GM23248 (cell line): ENCODE data around the gene DCUN1D3.

Source experiments
- EZH2 ChIP-seq: fragments of 200-600 bp; sonication (generic); IDR thresholded peaks from 2 replicates; pipeline ENCODE4 v1.6.1; 2018; ENCODE audit warnings: antibody characterized with exemption, mild to moderate bottlenecking; ENCODE audit not compliant: insufficient read depth, poor library complexity, severe bottlenecking
- EZH2phosphoT487 ChIP-seq: fragments of 200-600 bp; sonication (generic); IDR thresholded peaks from 2 replicates; pipeline ENCODE4 v1.6.1; 2018; ENCODE audit warnings: antibody characterized with exemption, moderate library complexity, mild to moderate bottlenecking, low read depth; ENCODE audit not compliant: insufficient read depth

DNA sequence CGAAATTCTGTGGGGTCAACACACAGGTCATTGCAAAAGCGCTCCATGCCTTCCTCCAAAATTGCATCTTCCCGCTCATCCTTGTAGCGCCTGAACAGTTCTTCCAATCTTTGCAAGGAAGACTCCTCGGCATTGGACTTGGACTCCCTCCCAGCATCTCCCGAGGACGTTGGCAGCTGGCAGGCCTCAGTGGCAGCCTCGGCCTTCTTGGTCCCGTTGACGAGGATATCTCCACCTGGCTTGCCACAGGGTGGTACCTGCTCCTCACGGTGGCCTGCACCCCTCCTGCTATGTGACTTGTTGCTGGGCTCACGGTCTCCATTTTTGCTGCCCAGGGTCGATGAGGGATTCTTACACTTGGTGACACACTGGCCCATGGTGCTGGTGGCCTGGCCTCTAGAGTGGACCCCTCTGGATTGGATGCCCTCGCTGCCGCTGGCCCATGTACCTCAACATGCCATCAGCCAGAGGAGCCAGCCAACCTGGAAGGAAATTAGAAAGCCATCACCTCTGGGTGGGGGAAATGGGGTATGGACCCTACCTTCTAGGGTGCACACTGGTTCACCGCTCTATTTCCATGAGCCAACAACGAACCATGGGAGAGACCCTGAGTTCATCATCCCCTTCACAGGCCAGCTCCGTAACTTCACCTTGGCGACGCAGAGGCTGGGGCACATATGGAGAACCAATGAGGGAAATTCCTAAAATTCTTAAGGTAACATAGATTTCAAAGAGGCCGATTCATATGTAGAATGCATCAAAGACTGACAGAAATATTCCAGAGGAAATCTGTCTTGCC is 37.8 kb downstream of the DCUN1D3 start:
- TF ChIP-seq EZH2phosphoT487 (no peak), EZH2 (no peak)
